GM21360 (cell line): ENCODE results near the gene GAS1.

Experiments
- ATAC-seq: cut with Tn5 transposase; IDR thresholded peaks from one replicate; pipeline ENCODE4 v1.9.1; 2021; ENCODE audit warnings: mild to moderate bottlenecking, moderate library complexity; ENCODE audit not compliant: unreplicated experiment

GAS1 gene

GRCh38 chr9:86926145-86926544, 21.2 kb downstream of the GAS1 start:
- no peak for ATAC-seq

DNA sequence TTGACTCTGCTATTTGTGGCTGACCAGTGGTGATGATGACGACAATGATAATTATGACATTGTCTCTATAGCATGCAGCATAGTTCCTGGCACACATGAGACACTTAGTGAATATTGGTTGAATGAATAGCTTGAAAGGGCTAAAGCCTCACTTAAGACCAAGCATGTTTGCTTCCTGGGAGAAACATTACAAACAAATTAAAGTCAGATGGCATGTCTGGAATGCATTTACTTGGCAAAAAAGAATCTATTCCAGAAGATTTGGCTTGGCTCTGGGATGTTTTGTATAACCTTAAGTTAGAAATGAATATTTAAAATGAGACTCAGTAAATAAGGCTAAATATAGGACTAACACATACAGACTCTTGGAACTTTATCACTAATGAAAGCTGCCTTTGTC, 21.6 kb downstream of the GAS1 start:
- ATAC-seq, result no peak

GRCh38 chr9:86924206-86924605, 23.1 kb downstream of the GAS1 start:
- ATAC-seq, result no peak

DNA sequence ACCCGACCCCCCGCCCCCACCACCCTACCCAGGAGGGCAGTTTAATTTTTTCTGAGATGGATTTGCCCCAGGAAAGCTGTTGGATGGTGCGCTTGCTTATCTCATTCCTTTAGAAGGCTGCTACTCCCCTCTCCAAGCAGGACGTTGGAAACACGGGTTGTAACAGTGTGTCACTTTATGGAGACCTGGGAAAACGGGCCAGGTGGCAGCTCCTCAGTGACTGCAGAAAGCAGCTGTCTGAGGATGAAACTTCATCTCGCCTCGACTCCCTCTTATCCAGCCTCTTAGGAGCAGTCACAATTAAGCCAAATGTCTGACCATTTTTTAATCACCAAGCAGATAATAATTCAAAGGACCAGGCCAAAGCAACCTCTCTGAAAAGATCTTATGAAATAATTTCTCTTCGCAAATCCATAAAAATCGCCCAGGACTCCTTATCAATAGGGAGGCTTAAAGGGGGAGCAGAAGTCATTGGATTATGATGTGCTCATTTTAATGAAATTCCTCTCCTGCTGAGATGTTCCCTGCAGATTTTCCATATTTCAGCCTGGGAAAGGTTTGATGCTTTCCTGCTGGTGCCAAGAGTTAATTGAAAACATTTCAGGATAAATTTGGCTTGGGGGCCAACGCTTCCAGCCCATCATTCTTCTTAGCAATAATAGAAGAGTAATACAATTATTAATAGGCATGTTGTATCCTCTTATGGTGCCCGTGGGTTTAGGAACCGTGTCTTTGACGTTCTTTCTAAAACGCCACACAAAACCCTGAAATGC, 26.0 kb downstream of the GAS1 start:
- ATAC-seq, result no peak

- no peak for ATAC-seq
Observed at GRCh38 chr9:86918556-86918955, 28.8 kb downstream of the GAS1 start.

GRCh38 chr9:86912210-86912609, 35.1 kb downstream of the GAS1 start:
- ATAC-seq, result no peak

GRCh38 chr9:86909388-86909787, 37.9 kb downstream of the GAS1 start:
- ATAC-seq, result no peak

- no peak for ATAC-seq
Observed at GRCh38 chr9:86908261-86908660, 39.0 kb downstream of the GAS1 start.

DNA sequence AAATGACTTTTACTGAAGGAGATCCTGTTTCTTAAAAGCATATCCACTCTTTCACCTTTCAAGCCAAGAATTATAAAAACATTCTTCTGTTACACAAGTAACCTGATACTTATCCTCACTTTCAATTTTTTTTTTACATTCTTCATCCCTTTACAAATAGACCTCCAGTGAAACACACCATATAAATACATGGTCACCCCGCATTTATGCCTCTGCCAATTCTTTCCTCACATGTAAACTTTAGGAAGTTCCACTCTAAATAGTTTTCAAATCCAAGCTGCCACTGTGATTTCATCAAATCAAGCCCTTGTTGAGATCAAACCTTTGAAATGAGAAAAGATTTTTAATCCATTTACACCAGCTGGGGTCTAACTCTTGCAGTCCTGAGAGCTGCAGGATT, 40.0 kb downstream of the GAS1 start:
- ATAC-seq, result no peak

DNA sequence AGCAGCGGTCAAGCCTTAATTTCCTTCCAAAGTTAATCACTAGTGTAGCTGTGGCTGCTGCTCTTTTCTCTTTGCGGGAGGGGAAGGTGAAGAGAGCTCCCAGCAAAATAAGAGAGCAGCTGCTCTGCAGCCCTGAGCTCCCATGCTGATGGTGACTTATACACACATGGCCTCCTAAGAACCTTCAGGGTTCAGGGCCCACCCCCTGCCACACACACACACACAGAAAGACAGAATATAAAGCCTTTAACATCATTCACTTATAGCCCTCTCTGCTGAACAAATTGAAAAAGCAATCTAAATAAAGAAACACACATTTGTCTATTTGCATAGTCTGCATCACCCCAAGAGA, 43.6 kb downstream of the GAS1 start:
- no peak for ATAC-seq

- ATAC-seq, result no peak
Observed at GRCh38 chr9:86902991-86903733, 44.1 kb downstream of the GAS1 start.

DNA sequence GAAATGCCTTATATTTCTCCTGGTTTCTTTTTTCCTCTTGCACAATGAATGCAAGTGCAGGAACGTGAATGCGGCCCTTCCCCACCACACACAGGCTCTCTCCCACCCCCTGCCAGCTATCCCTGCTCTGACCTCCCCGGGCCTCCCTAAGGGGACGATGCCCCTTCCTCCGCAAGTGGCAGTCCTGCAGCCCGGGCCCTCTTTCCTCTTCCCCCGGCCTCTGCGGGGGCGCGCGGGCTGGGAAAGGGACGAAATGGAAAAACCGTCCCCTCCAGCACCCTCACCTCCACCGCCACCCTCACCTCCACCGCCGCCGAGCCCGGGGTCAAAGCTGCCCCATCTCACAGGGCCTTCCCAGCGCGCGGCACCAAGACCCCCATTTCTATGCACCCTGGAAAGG, 44.7 kb downstream of the GAS1 start:
- no peak for ATAC-seq

GRCh38 chr9:86902176-86902575, 45.1 kb downstream of the GAS1 start:
- ATAC-seq, result no peak

DNA sequence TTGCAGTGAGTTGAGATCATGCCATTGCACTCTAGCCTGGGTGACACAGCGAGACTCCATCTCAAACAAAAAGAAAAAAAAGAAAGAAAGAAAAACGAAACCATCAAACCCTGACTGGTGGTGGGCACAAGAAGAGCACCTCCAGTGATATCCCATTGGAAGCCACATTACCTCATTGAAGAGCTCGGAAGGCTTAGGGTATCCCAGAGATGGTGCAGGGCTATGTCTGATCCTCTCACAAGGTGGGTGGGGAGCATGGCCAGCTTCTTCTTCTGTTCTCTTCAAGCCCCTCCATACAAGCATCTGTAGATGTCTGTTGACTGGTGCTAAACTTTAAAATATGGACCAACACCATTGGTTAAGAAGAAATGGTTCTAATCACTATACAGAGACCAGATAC, 45.8 kb downstream of the GAS1 start:
- ATAC-seq, result no peak
